IMR-90 (cell line): ENCODE measurements around the gene DNAJB5. TPM values are rescaled to one million over a fixed set of nuclear protein-coding genes. Genes with fewer than 3 reads are reported as not detected.

ENCODE experiments used
- ATAC-seq: fragments of 200-7000 bp; cut with Tn5 transposase; 2 replicates; pipeline ENCODE4 v1.9.1; 2020; ENCODE audit warnings: low read depth, mild to moderate bottlenecking, moderate library complexity
- BruUV-seq: library from RNA; stranded (reverse); fragments of 400-500 nt; replicated peaks from 2 replicates; lab custom pipeline; 2021; lab: Mats Ljungman, UMichigan
- CTCF ChIA-PET: fragments of 300-600 bp; formaldehyde crosslinking; extraction: SDS; loops from one replicate; lab custom pipeline; 2021; ENCODE audit warnings: antibody characterized with exemption; lab: Yijun Ruan, JAX
- POLR2A ChIA-PET: fragments of 300-600 bp; sonication (Branson Sonifier 250); formaldehyde crosslinking; loops from one replicate; lab custom pipeline; 2022; ENCODE audit warnings: antibody characterized with exemption; ENCODE audit not compliant: unreplicated experiment; lab: Charles Lee
- DNase-seq: peaks from one replicate; pipeline ENCODE4 v3.0.0; 2013
- H2AFZ ChIP-seq: replicated peaks from 2 replicates; pipeline ENCODE3; 2013; ENCODE audit warnings: low read length, mild to moderate bottlenecking; ENCODE audit not compliant: poor library complexity
- H2AK5ac ChIP-seq: 2 replicates; pipeline ENCODE4 v1.6.1; 2013; ENCODE audit warnings: low read depth, low read length, inconsistent platforms
- H2AK9ac ChIP-seq: replicated peaks from 2 replicates; pipeline ENCODE3; 2013; ENCODE audit warnings: mild to moderate bottlenecking, low read depth, low read length, moderate library complexity; ENCODE audit not compliant: poor library complexity
- H2BK120ac ChIP-seq: 2 replicates; pipeline ENCODE4 v1.6.1; 2013; ENCODE audit warnings: low read depth, low read length, inconsistent platforms
- H2BK15ac ChIP-seq: 3 replicates; pipeline ENCODE4 v1.6.1; 2013; ENCODE audit warnings: low read depth, low read length, inconsistent platforms
- H2BK20ac ChIP-seq: 2 replicates; pipeline ENCODE4 v1.6.1; 2013; ENCODE audit warnings: low read depth, mild to moderate bottlenecking, inconsistent platforms, low read length, moderate library complexity
- H2BK5ac ChIP-seq: 2 replicates; pipeline ENCODE4 v1.6.1; 2013; ENCODE audit warnings: mild to moderate bottlenecking, low read depth, low read length, inconsistent platforms; ENCODE audit not compliant: poor library complexity, severe bottlenecking
- H3K14ac ChIP-seq: replicated peaks from 2 replicates; pipeline ENCODE4 v1.6.1; 2013; ENCODE audit warnings: low read depth, low read length, inconsistent platforms
- H3K18ac ChIP-seq: 2 replicates; pipeline ENCODE4 v1.6.1; 2013; ENCODE audit warnings: low read depth, low read length, control low read depth
- H3K23ac ChIP-seq: 2 replicates; pipeline ENCODE4 v1.6.1; 2013; ENCODE audit warnings: low read depth, low read length, inconsistent platforms
- H3K27ac ChIP-seq: 2 replicates; pipeline ENCODE4 v1.5.1; 2013; ENCODE audit warnings: mild to moderate bottlenecking, control low read depth, low read length; ENCODE audit not compliant: insufficient read depth
- H3K27me3 ChIP-seq: 2 replicates; pipeline ENCODE4 v1.6.1; 2013; ENCODE audit warnings: low read length; ENCODE audit not compliant: control insufficient read depth, insufficient read depth
- H3K36me3 ChIP-seq: 2 replicates; pipeline ENCODE4 v1.6.1; 2013; ENCODE audit warnings: low read length, mixed read lengths; ENCODE audit not compliant: control insufficient read depth, insufficient read depth
- H3K4ac ChIP-seq: 2 replicates; pipeline ENCODE4 v1.6.1; 2013; ENCODE audit warnings: low read depth, low read length, inconsistent platforms
- H3K4me1 ChIP-seq: 2 replicates; pipeline ENCODE4 v1.6.1; 2013; ENCODE audit warnings: low read length, mixed read lengths; ENCODE audit not compliant: control insufficient read depth, insufficient read depth
- H3K4me2 ChIP-seq: 2 replicates; pipeline ENCODE4 v1.6.1; 2013; ENCODE audit warnings: low read depth, mild to moderate bottlenecking, control low read depth, low read length, moderate library complexity
- H3K4me3 ChIP-seq: 2 replicates; pipeline ENCODE4 v1.5.1; 2013; ENCODE audit warnings: low read depth, mild to moderate bottlenecking, control low read depth, low read length, moderate library complexity; ENCODE audit not compliant: insufficient read depth
- H3K56ac ChIP-seq: 2 replicates; pipeline ENCODE4 v1.6.1; 2013; ENCODE audit warnings: low read length, inconsistent platforms; ENCODE audit not compliant: insufficient read depth; ENCODE audit errors: extremely low read depth
- H3K79me1 ChIP-seq, 2 experiments: 2 replicates each; pipeline ENCODE4 v1.6.1; 2013; ENCODE audit warnings: low read length in 2 of 2, inconsistent platforms in 1 of 2, low read depth in 1 of 2
- H3K9ac ChIP-seq: 2 replicates; pipeline ENCODE4 v1.6.1; 2013; ENCODE audit warnings: low read depth, low read length, control low read depth
- H3K9me1 ChIP-seq: 2 replicates; pipeline ENCODE4 v1.6.1; 2013; ENCODE audit warnings: low read length, inconsistent platforms; ENCODE audit not compliant: insufficient read depth
- H3K9me3 ChIP-seq: 2 replicates; pipeline ENCODE4 v1.6.1; 2013; ENCODE audit warnings: low read length; ENCODE audit not compliant: control insufficient read depth, insufficient read depth
- H4K20me1 ChIP-seq: 2 replicates; pipeline ENCODE4 v1.6.1; 2013; ENCODE audit warnings: low read length, inconsistent platforms; ENCODE audit not compliant: insufficient read depth
- H4K5ac ChIP-seq: 2 replicates; pipeline ENCODE4 v1.6.1; 2013; ENCODE audit warnings: mild to moderate bottlenecking, low read depth, low read length, control low read depth
- H4K8ac ChIP-seq, 2 experiments: 2 replicates each; pipeline ENCODE4 v1.6.1; 2013; ENCODE audit warnings: low read depth in 2 of 2, low read length in 2 of 2, control low read depth in 1 of 2, inconsistent platforms in 1 of 2
- H4K91ac ChIP-seq: 2 replicates; pipeline ENCODE4 v1.6.1; 2013; ENCODE audit warnings: low read depth, low read length, inconsistent platforms; ENCODE audit not compliant: insufficient read depth
- BHLHE40 ChIP-seq: fragments of 150-350 bp; IDR thresholded peaks from 2 replicates; pipeline ENCODE4 v1.6.1; 2016; ENCODE audit warnings: mild to moderate bottlenecking, low read depth, low read length
- CEBPB ChIP-seq: IDR thresholded peaks from 2 replicates; pipeline ENCODE4 v1.6.1; 2012; ENCODE audit warnings: low read depth, low read length, improper control_type of control experiment
- CHD1 ChIP-seq: IDR thresholded peaks from 2 replicates; pipeline ENCODE4 v1.6.1; 2012; ENCODE audit warnings: low read depth, low read length, improper control_type of control experiment
- ELK1 ChIP-seq: fragments of 150-350 bp; IDR thresholded peaks from 2 replicates; pipeline ENCODE4 v1.6.1; 2016; ENCODE audit warnings: low read depth, mild to moderate bottlenecking, low read length, moderate library complexity, borderline replicate concordance
- MAZ ChIP-seq: IDR thresholded peaks from 2 replicates; pipeline ENCODE4 v1.6.1; 2012; ENCODE audit warnings: low read depth, mild to moderate bottlenecking, low read length, improper control_type of control experiment, moderate library complexity, borderline replicate concordance
- MXI1 ChIP-seq: IDR thresholded peaks from 2 replicates; pipeline ENCODE4 v1.6.1; 2012; ENCODE audit warnings: low read depth, mild to moderate bottlenecking, low read length, moderate library complexity, borderline replicate concordance
- NFE2L2 ChIP-seq: fragments of 150-350 bp; IDR thresholded peaks from 2 replicates; pipeline ENCODE4 v1.6.1; 2016; ENCODE audit warnings: low read depth, mild to moderate bottlenecking, low read length
- RCOR1 ChIP-seq: IDR thresholded peaks from 2 replicates; pipeline ENCODE4 v1.6.1; 2012; ENCODE audit warnings: mild to moderate bottlenecking, low read length, improper control_type of control experiment; ENCODE audit not compliant: insufficient replicate concordance
- RFX5 ChIP-seq: IDR thresholded peaks from 2 replicates; pipeline ENCODE4 v1.8.0; 2012; ENCODE audit warnings: low read depth, mild to moderate bottlenecking, low read length, moderate library complexity
- USF2 ChIP-seq: fragments of 150-350 bp; IDR thresholded peaks from 2 replicates; pipeline ENCODE4 v1.6.1; 2017; ENCODE audit warnings: mild to moderate bottlenecking, antibody characterized with exemption, low read length, low read depth
- WGBS, 2 experiments: methylation state at CpG; one replicate each; pipeline versions ENCODE4 v1.1.5 to v1.1.7; 2013; ENCODE audit warnings: missing lambda C conversion rate in 2 of 2; ENCODE audit not compliant: insufficient read length in 1 of 2; ENCODE audit errors: extremely low coverage in 2 of 2; 5-methylcytosine and 5-hydroxymethylcytosine counted together
- dilution Hi-C: fragments of 300-500 bp; cut with HindIII; formaldehyde crosslinking; loops from one replicate; pipeline ENCODE4 v1.14.3; 2018; ENCODE audit warnings: low sequenced_read_pairs; ENCODE audit not compliant: unreplicated experiment
- in situ Hi-C: fragments of 300-500 bp; cut with MboI; formaldehyde crosslinking; loops from 3 replicates; pipeline ENCODE4 v1.14.3; 2019; ENCODE audit warnings: low sequenced_read_pairs, inconsistent platforms, mixed read lengths
- intact Hi-C: fragments of 100-400 bp; cut with micrococcal nuclease; formaldehyde crosslinking; loops from 2 replicates; pipeline ENCODE4 v1.10.0; 2022
- polyA plus RNA-seq, 3 experiments: library from polyadenylated mRNA; depleted of rRNA; stranded (reverse); fragments of >200 nt; gene quantifications; 2 replicates each; pipeline ENCODE4 v1.2.3, GENCODE V29; 2012; ENCODE audit warnings: low replicate concordance in 1 of 3
- total RNA-seq: library from RNA; depleted of rRNA; stranded (reverse); fragments of >200 nt; gene quantifications from 2 replicates; pipeline ENCODE4 v1.2.3, GENCODE V29; 2012

DNAJB5 gene
- total and polyA plus RNA-seq, 2 of the 4 experiments (the other 2 are of a cell fraction): 11.4 to 14.9 TPM

GRCh38 chr9:34959461-34959860, 30.1 kb upstream of the DNAJB5 start:
- 100% methylated on average over 1 of the region's 4 CpGs; no CpG with 5 or more reads in 1 of the 2 experiments for WGBS, 2 experiments
- H4K5ac ChIP-seq: no peak overlapping the region
- CTCF ChIA-PET: no interaction called here

More at GRCh38 chr9:34959461-34959860, 30.1 kb upstream of the DNAJB5 start:
- H3K4me2 ChIP-seq: no peak overlapping the region
- no peak overlapping the region for H3K4ac ChIP-seq
- H2AK5ac ChIP-seq: no peak overlapping the region
- no peaks in the 10 kb centered on the region for H3K36me3 ChIP-seq
- no TSS peak for BruUV-seq
- H2AK9ac ChIP-seq: no peak overlapping the region
- H3K18ac ChIP-seq: no peak overlapping the region
- no peaks in the 10 kb centered on the region for H3K9me3 ChIP-seq
- H3K9ac ChIP-seq: no peak overlapping the region
- H4K8ac ChIP-seq: no peak overlapping the region
- in situ Hi-C loops (no loop called here), dilution Hi-C loops (no loop called here), intact Hi-C loops (no loop called here)
- POLR2A ChIA-PET: interaction anchor here (0.6 kb wide), 1 partner anchor 30 kb away, joined by 5 read pairs; the partner anchor contains the start of gene DNAJB5
- H4K91ac ChIP-seq: no peak overlapping the region
- no peak overlapping the region for H2AFZ ChIP-seq
- TF ChIP-seq RCOR1 (no peak), ELK1 (no peak), USF2 (no peak), RFX5 (no peak), NFE2L2 (no peak), BHLHE40 (no peak), CEBPB (no peak), MXI1 (no peak), MAZ (no peak), CHD1 (no peak)
- no peaks in the 10 kb centered on the region for H4K20me1 ChIP-seq
- DNase-seq: no peak
- H3K14ac ChIP-seq: no peak overlapping the region
- no peak overlapping the region for H2BK20ac ChIP-seq
- H3K56ac ChIP-seq: no peak overlapping the region
- no peak overlapping the region for H3K4me3 ChIP-seq
- H2BK120ac ChIP-seq: no peak overlapping the region
- no peak overlapping the region for H2BK5ac ChIP-seq
- no peak for ATAC-seq
- no peak overlapping the region for H3K27ac ChIP-seq
- H3K4me1 ChIP-seq: no peaks in the 10 kb centered on the region
- H3K27me3 ChIP-seq: peaks cover 57% of the 10 kb centered on the region
- H3K79me1 ChIP-seq: no peaks in the 10 kb centered on the region
- H3K23ac ChIP-seq: no peak overlapping the region
- H3K9me1 ChIP-seq: no peaks in the 10 kb centered on the region
- no peak overlapping the region for H2BK15ac ChIP-seq
